HG02678 (cell line): ENCODE results near the gene CCDC88C.
A peak's percentile ranks its signal among the peaks of the same experiment; 100 is the strongest.

Experiments
- ATAC-seq: cut with Tn5 transposase; IDR thresholded peaks from one replicate; pipeline ENCODE4 v1.9.1; 2021; ENCODE audit warnings: mild to moderate bottlenecking, moderate library complexity; ENCODE audit not compliant: unreplicated experiment

CCDC88C gene

DNA sequence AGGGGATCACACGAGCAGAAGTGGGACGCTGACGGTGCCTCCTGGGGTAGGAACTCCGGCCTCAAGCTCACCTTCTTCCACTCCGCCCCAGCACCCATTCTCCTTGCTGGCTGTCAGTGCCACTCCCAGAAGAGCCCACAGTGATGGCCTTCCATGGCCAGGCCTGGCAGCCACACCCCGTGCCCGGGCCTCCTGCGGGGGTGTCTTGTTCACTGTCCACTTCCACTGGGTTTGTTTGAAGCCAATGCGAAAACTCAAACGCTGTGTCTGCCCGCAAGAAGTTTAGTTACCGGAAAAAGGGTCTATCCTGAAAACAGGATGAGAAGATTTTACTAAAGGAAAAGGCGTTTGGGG, 38.1 kb downstream of the CCDC88C start:
- ATAC-seq: no peak

DNA sequence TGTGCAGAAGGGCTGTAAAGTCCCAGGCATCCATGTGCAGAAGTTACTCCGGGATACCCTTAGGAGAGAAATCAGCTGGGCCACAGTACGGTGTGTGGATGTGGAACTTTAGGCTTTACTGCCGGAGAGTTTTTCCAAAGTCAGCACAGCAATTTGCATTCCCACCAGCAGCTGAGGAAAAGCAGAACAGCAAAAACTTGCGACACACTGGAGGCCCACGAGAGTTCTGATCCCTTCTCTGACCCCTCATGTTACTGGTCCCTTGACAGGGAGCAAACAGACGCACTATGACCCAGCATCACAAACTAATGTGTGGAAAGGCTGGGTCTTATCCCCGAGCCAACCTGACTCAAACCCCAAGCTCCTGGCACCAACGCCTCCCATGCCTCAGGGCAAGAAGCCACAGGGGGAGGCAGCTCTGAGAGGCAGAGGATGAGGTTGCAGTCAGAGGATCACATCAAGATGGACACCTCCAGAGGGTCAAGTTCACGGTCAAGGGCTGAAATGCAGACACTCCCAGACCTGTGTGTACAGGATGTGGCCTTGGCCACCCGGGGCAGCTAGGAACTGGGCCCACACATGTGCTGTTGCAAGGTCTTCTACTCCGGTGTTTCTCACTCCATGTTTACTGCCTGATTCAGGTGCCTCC, 38.6 kb downstream of the CCDC88C start:
- ATAC-seq: no peak

DNA sequence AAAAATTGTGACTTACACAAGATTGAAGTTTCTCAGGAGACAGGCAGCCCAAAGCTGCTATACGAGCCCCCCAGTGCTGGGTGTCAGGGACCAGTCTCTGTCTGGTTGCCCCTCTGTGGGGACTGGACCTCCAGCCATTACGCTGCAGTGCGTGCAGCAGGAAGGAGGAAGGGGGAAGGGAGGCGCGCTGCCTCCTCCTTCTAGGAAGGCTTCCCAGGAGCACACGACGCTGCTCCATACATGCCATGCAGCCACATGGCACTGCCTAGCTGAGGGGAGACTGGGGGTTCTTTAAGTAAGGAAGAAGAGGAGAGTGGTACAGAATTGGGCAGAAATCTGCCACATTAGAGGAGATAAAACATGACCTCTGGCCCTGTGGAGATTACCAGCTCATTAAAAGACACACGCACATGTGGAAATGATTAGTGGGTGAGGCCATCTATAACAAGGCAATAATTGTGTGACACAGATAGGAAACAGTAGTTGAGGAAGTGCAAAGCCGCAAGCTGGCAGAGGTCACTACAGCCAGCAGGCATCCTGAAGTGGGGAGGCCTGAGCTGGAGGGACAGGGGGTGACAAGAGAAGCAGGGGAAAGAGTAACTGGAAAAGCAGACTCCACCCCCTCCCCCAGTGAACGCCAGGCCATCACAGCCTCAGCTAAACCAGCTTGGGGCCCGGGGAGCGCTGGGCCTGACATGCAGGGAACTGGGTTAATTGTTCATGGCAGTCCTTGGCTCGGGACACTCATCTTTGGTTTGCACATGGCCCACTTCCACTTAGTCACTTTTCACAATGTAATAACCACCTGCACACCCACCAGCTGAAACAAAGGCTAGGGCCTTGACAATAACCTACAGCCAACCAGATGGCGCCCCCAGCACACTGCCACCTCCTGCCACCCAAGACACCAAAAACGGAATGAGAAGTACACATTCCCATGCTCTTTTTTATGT, 39.6 kb downstream of the CCDC88C start:
- no peak for ATAC-seq

DNA sequence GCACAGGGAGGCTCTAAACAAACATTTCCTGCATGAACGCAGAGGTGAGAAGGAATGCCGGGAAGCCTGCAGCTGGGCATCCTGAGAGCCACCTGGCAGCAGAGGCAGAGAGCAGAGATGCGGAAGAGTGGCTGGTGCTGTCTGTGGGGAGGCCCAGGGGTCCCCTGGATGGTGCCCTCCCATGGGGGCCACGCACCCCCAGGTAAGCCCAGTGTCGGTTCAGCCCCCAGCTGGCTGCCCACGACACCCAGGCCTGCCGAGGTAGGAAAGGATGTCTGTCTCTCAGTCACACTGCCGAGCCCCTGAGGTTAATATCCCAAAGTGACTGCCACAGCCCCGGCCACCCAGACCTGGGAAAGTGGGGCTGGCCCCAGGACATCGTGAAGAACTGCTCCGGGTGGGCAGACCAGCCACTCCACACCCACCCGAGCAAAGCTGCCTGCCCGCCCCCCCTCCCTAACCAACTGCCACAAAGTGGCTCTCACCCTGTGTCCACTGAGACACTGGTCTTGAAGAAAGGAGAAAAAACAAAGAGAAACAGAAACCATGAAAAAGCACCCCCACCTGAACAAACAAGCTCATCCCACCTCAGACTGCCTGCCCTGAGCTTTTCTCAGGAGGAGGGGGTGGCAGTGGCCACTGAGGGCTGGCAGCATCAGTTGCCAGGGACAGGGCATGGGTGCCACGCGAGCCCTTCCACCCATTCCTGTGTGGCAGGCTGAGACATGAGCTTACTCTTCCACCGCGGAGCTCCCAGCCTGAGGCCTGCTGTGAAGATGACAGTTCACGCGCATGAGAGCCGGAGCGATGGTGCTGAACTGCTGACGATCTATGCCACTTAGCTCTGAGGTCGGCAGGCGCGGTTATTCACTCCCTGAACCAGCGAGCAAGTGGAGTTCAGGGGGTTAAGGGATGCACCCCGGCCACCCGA, 40.8 kb downstream of the CCDC88C start:
- no peak for ATAC-seq

DNA sequence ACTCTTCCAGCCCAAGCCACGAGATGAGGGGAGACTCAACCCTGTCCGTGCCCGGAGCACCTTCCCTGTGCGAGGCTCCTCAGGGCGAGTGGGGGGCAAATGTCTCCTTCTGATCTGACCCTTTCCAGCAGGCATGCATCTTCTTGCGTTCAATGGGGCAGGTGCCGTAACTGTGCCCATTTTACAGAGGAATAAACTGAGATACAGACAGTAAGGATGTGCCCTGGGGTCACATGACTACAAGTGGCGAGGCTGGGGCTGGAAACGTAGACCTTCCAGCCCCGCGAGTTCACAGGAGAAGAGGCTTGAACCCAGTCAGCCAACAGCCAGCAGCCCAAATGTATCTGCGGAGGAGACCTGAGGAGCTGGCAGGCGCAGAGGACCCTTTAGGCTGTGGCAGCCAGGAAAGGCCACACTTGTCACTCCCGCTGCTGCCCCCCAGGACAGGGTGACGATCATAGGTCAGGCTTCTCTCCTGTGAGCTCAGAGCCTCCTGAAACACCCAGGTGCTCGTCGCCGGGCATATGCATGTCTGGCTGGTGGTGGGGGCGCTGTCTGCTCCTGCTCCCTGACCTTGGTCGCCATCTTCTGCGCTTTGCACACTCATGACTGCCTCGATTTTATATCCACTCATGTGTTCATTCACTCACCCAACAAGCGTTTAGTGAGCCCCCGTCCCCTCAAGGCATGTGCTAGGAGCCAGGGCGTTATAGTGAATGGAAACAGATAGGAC, 41.7 kb downstream of the CCDC88C start:
- ATAC-seq: no peak

DNA sequence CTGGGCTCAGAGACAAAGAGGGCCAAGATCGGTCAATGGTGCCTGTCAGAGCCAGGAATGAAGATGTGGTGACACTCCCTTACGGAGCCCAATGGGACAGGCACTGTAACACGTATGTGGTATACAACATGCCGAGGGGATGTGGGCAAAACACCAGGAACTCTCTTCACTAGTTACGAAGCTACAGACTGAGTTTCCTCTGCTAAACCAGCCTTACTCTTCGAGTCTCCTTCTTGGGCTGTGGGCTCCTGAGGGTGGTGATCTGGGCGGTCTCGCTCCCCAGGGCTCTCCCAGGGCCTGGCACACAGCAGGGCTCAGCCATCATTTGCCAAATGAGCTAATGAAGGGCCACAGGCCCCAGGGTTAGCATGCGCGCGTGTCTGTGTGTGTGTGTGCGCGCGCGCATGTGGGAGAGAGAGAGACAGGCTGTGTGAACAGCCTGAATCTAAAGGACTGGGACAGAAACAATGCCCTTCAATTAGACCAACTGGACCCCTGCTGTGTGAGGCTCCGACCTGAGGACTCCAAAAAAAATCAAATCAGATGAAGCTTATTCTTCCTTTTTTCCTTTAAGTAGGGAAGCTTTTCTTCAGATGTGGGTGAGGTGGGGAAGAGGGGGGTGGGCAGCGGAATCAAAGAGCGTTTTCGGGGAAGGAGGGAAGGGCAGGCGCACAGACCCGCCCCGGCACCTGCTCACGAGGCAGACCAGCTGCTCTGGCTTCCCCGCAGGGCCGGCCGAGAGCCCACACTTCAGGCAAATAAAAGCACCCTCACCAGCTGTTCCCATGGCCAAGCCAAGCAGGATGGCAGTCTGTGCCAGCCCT, 42.5 kb downstream of the CCDC88C start:
- ATAC-seq: no peak

DNA sequence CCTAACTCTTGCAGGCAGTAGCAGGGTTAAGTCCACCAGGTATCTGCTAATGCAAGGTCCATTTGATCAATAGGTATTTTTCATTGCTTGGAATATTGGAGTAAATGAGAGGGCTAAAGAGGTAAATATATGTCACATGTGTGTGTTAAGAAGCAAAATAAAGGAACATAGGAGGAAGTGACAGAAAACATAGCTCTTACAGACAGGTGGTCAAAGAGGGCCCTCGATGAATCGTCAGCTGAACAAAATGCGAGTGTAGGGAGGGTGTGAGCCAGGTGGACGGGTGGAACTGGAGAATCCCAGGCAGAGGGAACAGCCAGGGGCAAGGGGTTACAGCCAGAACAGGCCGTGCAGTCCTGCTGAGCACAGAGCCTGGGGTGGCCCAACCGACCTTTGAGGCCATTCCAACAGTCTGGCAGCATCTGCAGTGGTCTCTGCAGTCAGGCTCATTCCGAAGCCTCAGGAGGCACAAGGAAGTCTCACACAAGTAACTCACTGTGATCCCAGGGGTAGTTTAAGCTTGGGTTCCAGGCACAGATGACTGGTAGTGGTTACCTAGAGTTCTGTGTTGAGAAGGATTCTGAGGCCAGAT, 43.2 kb downstream of the CCDC88C start:
- no peak for ATAC-seq

DNA sequence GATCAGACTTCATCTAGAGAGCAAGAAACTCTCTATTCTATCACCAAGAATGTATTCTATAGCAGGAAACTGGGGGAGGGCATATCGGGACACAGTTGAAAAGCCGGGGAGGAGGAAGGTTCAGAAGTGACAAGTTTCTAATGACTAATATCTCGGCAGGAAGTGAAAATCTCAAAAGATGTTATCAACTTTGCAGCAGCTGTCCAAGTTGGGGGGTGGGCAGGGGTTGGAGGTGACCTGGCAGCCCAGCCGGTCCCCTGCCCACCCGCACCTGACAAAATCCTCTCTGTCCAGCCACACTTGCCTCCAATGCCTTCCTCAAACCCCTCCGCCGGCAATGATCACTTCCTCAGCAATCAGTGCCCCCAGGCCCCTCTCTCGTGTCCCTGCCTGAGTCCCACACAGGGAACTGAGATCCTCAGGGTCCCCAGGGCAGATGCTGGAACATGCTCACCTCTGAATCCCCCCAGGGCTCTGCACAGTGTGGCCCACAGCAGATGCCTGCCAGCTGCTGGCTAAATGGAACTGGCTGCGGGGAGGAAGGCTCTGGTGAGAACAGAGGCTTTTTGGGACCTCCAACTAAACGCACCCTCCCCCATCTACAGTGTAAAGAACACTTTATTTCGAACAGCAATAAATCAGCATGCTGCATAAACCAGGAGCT, 43.9 kb downstream of the CCDC88C start:
- peak; percentile 62 for ATAC-seq

DNA sequence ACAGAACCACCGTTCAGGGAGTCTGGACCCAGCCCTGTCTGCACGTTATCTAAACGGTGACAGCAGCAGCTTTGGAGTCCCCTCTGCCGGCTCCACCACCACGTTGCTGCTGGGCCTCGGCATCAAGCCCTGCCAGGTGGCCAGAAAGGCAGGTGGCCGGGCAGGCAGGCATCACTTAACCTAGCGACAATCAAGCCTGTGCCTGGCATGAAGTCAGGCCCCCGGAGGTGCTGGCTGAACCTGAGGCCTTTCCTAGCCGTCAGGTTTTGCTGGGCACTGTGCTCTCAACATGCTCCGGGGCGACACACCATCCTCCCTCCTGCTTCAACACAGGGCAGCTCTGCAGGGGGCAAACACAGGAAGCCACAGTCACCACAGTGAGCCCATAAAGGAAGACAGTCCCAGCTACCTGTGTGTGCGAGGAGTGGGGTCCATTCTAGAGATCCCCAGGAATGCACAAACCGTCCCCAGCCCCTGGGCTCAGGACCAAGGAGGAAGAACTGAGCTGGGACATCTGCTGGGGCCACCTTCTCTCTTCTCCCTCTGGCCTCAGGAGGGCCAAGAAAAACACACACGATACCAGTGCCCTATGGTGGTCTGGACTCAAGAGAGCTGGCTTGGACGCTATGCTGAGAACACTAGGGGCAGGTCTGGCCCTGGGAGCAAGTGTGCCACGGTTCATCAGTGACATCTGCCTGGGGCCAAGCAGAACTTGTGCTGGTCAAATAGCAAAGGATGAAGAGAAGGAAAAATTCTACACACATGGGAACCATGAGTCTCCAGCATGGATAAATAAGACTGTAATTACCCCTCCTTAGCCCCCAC, 44.7 kb downstream of the CCDC88C start:
- peak; percentile 29 for ATAC-seq

DNA sequence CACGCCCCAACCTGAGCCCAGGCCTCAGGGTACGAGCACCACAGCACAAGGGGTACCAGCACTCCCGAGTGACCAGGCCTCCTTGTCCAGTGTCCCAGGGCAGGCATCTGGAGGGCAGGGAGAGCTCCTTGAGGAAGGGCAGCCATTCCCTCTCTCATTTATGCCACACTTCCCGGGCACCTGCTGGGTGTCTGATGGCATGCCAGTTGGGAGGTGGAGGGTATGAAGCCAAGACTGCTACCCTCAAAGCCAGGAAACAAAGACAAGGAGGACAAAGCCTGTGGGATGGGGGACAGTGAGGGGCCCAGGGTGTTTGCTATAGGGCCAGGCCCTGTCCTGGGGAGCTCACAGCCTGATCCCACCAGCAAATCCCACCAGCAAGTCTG, 45.6 kb downstream of the CCDC88C start:
- ATAC-seq: no peak

DNA sequence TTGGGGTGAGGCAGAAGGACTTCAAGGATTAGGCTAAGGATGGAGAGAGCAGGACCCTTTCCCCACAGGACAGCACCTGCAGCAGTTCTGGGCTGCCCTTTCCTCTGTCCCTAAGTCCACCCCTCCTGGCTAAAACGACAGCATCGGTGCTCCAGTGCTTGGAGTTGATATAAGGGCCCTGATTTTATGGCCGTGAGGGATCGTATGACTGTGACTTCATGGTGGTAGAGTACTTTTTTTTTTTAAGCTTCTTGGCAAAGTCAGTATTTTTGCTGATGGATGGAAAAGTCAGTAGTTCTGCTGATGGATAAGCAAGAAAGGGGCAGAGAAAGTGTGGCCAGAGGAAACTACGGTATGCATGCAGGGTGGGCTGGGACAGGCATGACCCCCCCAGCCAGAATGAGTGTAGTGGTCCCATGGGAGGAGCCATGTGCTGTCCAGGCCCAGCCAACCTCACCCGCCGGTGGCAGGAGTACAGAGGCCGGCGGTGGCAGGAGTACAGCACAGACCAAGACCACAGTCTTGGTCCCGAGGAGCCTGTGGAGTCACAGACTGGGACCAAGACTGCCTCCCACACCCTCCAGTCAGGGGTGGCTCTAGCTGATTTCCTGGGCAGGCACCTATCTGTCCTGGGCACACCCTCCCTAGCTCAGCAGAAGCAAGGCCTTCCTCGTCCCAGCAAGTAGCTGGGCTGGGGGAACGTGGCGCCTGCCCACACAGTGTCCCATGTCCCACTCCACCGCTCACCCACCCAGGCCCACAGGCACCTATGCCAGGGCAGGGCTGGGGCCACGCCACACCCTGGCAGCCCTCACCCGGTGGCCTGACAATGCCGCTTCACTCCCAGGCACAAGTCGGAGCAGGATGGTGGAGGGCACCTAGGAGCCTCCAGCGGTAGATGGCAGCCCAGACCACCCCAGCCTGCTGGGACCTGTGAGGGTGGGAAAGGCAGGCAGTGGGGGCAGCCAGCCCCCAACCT, 46.3 kb downstream of the CCDC88C start:
- ATAC-seq: no peak

DNA sequence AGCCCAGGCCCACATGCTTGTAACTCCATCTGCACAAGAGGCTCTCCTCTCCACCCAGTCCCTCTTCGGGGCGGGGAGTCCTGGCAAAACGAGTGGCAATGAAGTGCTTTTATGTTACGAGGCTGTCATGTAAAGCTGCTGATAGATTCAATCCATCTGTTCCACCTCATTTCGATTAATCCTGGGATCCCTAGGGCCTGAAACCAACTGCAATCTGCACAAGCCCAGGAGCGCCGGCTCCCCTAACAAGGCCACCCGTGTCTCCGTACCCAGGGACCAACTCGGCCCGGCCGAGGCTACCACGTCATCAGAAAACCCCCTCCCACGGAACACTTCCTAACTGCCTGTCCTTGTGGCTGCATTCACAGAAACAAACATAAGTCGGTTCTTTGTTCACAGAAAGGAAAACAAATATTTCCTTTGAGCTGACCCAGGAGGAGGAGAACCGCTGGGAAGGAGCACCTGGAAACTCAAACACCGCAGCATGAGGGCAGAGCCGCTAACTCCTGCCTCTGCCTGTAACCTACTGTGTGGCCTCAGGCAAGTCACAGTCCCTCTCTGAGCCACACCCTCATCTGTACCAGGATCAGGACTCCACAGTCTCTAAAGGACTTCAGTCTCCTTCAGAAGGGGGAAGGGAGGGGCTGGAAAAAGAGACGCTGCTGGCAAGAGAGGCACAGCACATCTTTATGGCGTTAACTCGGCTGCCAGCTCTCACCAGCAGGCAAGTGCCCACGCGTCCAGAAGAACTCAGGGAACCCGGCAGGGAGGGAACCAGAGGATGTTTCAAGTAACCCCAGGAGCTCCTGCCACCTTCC, 47.8 kb downstream of the CCDC88C start:
- no peak for ATAC-seq

DNA sequence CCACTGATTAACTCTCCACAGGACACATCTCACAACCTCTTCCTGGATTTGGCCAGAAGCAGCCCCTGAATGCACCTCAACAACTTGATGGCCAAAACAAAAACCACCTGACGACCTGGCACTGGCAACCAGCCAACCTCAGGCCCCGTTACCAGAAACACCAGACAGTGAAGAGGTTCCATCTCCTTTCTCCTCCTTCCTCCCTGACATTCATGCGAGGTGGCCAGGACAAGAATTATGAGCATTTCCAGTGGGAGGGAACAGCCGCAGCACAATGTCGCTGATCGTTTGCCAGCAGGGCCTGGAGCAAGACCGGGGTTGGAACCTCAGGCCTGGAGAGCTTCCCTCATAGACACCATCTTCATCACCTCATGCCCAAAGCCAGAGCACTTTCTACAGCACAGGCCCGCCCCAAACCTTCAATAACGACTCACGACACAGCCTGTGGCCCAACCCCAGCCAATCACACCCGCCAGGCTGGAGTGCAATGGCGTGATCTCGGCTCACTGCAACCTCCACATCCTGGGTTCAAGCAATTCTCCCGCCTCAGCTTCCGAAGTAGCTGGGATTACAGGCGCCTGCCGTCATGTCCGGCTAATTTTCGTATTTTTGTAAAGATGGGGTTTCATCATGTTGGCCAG, 48.7 kb downstream of the CCDC88C start:
- no peak for ATAC-seq

DNA sequence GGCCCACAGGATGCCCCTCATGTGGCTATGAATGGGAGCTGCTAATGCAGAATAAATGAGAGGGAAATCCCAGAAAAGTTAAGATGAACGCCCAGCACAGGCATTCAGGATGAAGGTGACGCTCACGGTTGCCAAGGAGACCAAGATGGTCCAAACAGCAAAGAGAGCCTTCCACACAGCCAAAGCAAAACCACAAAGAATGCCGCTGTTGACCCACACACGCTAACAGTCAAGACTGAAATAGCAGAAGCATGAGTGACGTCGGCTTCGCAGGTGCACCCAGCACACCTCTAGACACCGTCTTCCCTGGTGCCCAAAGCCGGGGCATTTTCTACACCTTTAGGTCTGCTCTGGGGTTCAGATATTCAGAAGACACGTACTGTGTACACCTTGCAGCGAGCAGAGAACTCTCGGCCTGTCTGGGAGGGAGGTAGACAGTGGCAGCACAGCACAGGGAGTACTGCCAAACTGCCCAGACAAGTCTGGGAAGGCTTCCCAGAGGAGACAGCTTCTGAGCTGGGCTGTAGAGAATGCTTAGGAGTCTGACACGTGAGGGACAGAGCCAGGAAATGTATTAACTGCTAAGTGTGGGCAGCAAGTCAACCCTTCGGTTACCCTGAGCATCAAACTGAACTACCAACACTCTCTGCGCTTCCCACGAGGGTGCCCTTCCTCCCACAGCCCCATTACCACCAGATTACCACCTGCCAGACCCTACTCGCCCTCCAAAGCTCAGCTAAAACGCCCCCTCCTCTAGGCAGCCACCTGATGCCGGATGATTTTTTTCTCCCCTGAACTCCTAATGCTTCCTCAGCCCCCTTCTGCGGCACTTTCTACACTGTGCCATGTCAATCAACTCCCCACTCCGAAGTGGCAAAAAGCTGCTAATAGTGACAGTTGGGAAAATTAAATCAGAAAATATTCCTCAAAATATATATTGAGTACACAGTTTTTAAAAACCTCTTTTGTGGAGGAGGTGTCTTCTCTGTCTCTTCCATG, 50.1 kb downstream of the CCDC88C start:
- peak; percentile 73 for ATAC-seq
